Astrocyte of the cerebellum (primary cell): Measurements from ENCODE around the gene ZNF70.
A peak's percentile ranks its signal among the peaks of the same experiment; 100 is the strongest.

Source experiments
- DNase-seq: peaks from one replicate; pipeline ENCODE4 v3.0.0-alpha.2; 2011; ENCODE audit warnings: low read depth
- H3K4me3 ChIP-seq: 2 replicates; pipeline ENCODE4 v1.5.1; 2011; ENCODE audit warnings: mild to moderate bottlenecking, low read depth, low read length, moderate library complexity
- CTCF ChIP-seq: IDR thresholded peaks from 2 replicates; pipeline ENCODE4 v1.5.1; 2012; ENCODE audit warnings: low read length, low read depth, moderate library complexity, mild to moderate bottlenecking; ENCODE audit errors: missing control alignments
- in situ Hi-C: cut with HindIII; loops from 2 replicates; pipeline ENCODE4 v1.10.0; 2017; ENCODE audit warnings: low sequenced_read_pairs

ZNF70 gene

DNA sequence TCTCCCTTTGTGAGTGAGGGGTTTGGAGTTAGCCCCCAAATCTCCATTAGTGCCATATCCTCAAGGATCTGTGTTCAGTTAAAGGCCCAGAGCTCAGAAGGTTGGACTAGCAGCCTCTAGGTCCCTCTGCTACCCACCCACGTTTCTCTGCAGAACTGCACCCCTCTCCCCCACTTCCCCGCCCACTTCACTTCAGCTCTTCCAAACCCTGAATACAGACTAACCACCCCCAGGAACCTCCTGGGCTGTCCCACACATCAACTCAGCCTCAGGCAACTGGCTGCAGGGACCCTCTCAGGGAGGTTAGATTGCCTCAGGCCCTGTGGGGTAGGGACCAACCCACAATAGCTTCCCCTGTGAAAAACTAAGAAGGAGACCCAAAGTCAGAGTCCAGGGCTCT is 2.5 kb upstream of the ZNF70 start:
- in situ Hi-C loops = no loop called here
- no peak overlapping the region for H3K4me3 ChIP-seq
- DNase-seq = no peak
- TF ChIP-seq CTCF = no peak

GRCh38 chr22:23752750-23753149 is 1.8 kb upstream of the ZNF70 start:
- no peak overlapping the region for H3K4me3 ChIP-seq
- no peak for TF ChIP-seq CTCF
- in situ Hi-C loops = no loop called here
- no peak for DNase-seq

DNA sequence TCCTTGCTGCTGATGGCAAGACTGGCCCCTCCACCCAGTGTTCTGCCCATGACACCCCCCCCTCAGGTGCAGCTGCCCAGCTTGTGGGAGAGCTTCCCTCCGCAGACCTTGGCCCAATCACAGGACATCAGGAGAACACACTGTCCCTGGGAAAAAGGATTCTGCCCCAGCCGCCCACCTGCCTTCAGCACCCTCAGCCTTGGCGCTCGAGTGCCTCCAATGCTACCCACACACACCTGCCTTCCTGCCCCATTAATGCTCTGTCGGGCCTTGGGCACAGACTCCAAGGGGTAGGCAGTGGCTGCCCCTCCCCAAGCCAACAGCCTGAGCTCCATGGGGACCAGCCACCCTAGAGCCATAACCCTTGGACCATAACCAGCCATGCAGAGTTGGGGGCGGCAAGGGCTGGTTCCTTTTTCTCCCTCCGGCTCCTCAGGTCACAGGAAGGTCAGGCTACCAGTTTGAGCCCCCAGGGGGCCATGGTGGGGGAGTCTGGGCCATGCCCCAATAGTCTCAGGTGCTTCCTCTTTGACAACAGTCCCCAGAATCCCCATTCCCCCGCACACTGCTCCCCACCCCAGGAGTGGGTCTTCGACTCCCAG is 1.3 kb upstream of the ZNF70 start:
- DNase-seq = no peak
- no peak for TF ChIP-seq CTCF
- H3K4me3 ChIP-seq = no peak overlapping the region

GRCh38 chr22:23751441-23751996 is 607 bp upstream of the ZNF70 start:
- in situ Hi-C loops = no loop called here
- H3K4me3 ChIP-seq = peak overlapping the region; percentile 90
- no peak for TF ChIP-seq CTCF
- no peak for DNase-seq

More for the DNA sequence above, 1.3 kb upstream of the ZNF70 start:
- in situ Hi-C loops = no loop called here

GRCh38 chr22:23750367-23750713 is 572 bp downstream of the ZNF70 start:
- H3K4me3 ChIP-seq = peak overlapping the region; percentile 90
- in situ Hi-C loops = no loop called here
- no peak for TF ChIP-seq CTCF
- no peak for DNase-seq

- in situ Hi-C loops = no loop called here
- peak overlapping the region; percentile 90 for H3K4me3 ChIP-seq
- DNase-seq = peak; percentile 24
- no peak for TF ChIP-seq CTCF
Observed at GRCh38 chr22:23749841-23750301, 1.0 kb downstream of the ZNF70 start.

DNA sequence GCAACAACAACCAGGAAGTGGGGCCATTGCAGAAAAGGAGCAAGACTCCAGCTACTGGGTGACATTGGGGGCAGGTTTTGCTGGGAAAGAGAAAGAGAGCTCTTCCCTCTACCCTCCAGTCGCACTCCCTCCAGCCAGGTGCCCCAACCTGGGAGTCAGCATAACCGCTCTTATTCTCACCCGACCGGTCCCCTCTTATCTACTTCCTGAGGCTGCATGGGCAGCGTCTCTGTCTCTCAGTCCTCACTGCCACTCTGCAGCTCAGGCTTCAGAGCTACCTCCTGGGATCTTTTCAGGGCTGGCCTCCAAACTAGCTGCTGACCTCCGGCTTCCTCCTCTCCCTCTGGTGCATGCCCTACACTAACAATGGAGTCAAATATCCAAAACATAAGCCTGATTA is 5.1 kb downstream of the ZNF70 start:
- no peak overlapping the region for H3K4me3 ChIP-seq
- DNase-seq = no peak
- TF ChIP-seq CTCF = no peak
- in situ Hi-C loops = no loop called here
